LNCaP clone FGC (cell line): Measurements from ENCODE around the gene TEX29.

Source experiments
- DNase-seq: peaks from one replicate; pipeline ENCODE4 v3.0.0-alpha.2; 2011; ENCODE audit warnings: low read depth
- H3K4me3 ChIP-seq: 2 replicates; pipeline ENCODE4 v1.5.1; 2011; ENCODE audit warnings: mild to moderate bottlenecking, low read depth, low read length, control low read depth
- TF ChIP-seq, protein P1 (sequence below): IDR thresholded peaks from 2 replicates; pipeline ENCODE4 v1.5.1; 2012; ENCODE audit warnings: mild to moderate bottlenecking; ENCODE audit not compliant: control insufficient read depth, insufficient read depth; ENCODE audit errors: extremely low read depth

The TEX29 gene

DNA sequence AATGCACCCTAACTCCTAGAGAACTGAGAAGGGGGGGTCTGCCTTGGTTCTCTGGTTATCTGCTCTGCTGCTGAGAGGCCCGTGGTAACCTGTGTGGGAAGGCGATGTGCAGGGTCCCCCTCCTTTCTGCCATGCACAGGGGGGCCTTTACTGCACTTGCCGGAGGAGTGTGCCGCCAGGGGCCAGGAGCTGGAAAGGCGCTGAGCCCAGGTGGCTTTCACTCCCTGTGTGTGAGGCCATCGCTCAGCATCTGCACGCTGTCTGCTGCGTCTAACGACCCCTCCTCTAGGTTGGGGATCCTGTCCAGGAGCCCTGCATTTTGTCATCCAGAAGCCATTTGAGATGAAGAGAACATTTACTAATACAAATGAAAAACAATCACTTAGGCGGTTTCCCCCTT lies 37.0 kb upstream of the TEX29 start:
- TF ChIP-seq, protein P1, sequence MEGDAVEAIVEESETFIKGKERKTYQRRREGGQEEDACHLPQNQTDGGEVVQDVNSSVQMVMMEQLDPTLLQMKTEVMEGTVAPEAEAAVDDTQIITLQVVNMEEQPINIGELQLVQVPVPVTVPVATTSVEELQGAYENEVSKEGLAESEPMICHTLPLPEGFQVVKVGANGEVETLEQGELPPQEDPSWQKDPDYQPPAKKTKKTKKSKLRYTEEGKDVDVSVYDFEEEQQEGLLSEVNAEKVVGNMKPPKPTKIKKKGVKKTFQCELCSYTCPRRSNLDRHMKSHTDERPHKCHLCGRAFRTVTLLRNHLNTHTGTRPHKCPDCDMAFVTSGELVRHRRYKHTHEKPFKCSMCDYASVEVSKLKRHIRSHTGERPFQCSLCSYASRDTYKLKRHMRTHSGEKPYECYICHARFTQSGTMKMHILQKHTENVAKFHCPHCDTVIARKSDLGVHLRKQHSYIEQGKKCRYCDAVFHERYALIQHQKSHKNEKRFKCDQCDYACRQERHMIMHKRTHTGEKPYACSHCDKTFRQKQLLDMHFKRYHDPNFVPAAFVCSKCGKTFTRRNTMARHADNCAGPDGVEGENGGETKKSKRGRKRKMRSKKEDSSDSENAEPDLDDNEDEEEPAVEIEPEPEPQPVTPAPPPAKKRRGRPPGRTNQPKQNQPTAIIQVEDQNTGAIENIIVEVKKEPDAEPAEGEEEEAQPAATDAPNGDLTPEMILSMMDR: no peak

DNA sequence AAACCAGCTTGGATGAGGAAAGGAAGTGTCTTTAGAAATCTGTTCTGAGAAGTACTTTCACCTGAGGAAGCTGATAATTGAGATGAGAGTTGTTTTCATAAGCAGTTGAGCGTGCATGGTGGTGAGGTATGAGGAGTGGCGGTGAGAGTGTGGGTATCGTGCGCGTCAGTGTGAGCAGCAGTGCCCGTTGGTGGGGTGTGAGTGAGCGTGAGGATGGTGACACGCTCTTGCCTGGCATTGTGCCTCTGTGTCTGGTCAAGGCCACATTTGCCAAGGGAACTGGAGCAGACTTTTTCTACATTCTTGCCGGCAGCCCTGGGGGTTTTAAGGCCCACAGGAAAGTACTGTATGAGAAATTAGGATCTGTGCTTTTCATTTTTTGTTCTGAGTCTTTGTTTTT lies 36.5 kb upstream of the TEX29 start:
- TF ChIP-seq, protein P1: no peak
- no peak for DNase-seq
- H3K4me3 ChIP-seq: no peak overlapping the region

More for the DNA sequence above, 37.0 kb upstream of the TEX29 start:
- no peak overlapping the region for H3K4me3 ChIP-seq
- no peak for DNase-seq

DNA sequence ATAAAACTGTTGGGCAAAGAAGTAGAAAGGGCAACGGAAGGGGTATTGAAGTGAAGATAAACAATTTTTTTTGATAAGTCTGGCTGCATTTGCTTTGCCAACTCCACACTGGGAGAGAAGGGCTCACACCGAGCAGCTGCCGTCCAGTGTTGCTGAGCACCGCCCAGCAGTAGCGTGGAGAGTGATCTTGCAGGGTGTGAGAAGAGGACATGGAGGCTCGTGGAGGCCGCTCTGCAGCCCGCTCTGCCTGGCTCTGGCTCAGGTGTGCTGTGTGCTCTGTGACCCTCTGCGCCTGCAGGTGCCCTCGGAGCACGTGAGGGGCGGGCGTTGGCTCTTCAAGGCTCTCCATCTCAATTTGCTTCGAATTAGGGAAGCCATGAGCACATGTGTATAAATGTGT lies 35.9 kb upstream of the TEX29 start:
- TF ChIP-seq, protein P1: no peak
- no peak for DNase-seq
- no peak overlapping the region for H3K4me3 ChIP-seq

DNA sequence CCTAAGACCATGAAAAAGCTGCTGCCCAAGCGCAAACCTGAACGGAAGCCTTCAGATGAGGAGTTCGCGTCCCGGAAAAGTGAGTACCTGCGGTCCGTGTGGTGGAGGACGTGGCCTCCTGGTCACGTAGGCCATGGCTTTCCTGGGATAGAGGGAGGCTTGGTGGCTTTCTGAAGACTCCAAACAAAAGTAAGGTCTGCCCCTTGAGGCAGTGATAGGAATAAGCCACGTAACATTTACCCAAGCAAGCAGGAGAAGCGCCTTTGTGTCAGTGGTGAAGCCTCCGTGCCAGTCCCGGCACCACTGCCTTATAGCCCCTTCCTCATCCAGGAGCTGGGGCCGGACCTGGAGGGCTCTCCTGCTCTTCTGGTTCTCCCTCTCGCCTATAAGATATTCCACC lies 34.3 kb upstream of the TEX29 start:
- no peak overlapping the region for H3K4me3 ChIP-seq
- TF ChIP-seq, protein P1: peak; percentile 30

DNA sequence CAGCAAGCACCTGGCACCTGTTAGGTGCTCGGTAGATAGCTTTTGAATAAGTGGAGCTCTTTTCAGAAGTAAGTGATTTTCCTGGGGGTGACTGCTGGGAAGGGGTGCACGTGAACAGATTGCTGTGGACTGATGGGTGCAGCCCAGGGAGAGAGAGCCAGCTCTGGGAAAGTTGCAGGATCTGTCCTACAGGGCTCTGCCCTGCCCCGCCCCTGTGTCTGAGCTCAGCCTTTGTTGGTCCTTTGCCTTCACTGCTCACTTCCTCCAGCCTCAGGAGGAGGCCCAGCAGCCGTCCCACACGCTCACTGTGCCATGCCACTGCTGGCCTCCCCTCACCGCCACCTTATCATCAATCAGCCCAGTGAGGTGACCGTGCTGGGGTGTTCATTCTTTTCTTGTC lies 33.7 kb upstream of the TEX29 start:
- no peak overlapping the region for H3K4me3 ChIP-seq
- TF ChIP-seq, protein P1: no peak
- no peak for DNase-seq

More for the DNA sequence above, 34.3 kb upstream of the TEX29 start:
- no peak for DNase-seq

- no peak for DNase-seq
- no peak overlapping the region for H3K4me3 ChIP-seq
- TF ChIP-seq, protein P1: no peak
These were observed 33.2 kb upstream of the TEX29 start for GRCh38 chr13:111287201-111287600.

DNA sequence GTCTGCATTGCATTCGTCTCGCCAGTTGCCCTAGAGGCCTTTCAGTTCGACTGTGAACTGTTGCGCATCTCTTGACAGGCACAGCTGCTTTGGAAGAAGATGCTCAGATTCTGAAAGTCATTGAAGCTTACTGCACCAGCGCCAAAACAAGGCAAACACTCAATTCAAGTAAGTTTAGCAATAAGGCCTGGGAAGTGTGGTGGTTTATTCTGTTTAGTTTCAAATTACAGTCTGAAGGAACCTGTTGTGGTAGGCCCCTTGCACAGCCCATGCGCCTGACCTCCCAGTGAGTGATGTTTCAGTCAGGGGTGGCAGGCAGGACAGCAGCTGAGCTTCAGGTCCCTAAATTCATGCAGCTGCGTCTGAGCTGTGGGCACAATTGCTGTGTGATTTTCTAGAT lies 32.2 kb upstream of the TEX29 start:
- H3K4me3 ChIP-seq: no peak overlapping the region
- DNase-seq: no peak
- TF ChIP-seq, protein P1: no peak
